GM12801 (cell line): Measurements from ENCODE around the gene REEP1.

Source experiments
- CTCF ChIP-seq: IDR thresholded peaks from one replicate; pipeline ENCODE4 v1.5.1; 2011; ENCODE audit warnings: control low read depth; ENCODE audit not compliant: insufficient read length; ENCODE audit errors: extremely low read depth

The REEP1 gene

GRCh38 chr2:86232373-86232784 is 105.0 kb downstream of the REEP1 start:
- no peak for TF ChIP-seq CTCF

GRCh38 chr2:86231680-86232372 is 105.6 kb downstream of the REEP1 start:
- TF ChIP-seq CTCF, result no peak

- TF ChIP-seq CTCF, result no peak
Observed at GRCh38 chr2:86230961-86231360, 106.5 kb downstream of the REEP1 start.

- no peak for TF ChIP-seq CTCF
Observed at GRCh38 chr2:86229221-86229620, 108.2 kb downstream of the REEP1 start.

- no peak for TF ChIP-seq CTCF
Observed at GRCh38 chr2:86227685-86228084, 109.7 kb downstream of the REEP1 start.

GRCh38 chr2:86226636-86227520 is 110.5 kb downstream of the REEP1 start:
- no peak for TF ChIP-seq CTCF

GRCh38 chr2:86226070-86226469 is 111.4 kb downstream of the REEP1 start:
- no peak for TF ChIP-seq CTCF
